DOHH2 (cell line): Measurements from ENCODE around the gene EPDR1.

ENCODE experiments used
- EZH2phosphoT487 ChIP-seq: fragments of 200-600 bp; sonication (generic); IDR thresholded peaks from 2 replicates; pipeline ENCODE4 v1.6.1; 2017; ENCODE audit warnings: borderline replicate concordance, mild to moderate bottlenecking, antibody characterized with exemption, low read length, moderate library complexity, mixed read lengths
- TF ChIP-seq, protein P1 (sequence below): fragments of 200-600 bp; sonication (generic); IDR thresholded peaks from one replicate; pipeline ENCODE4 v1.5.1; 2014; ENCODE audit warnings: antibody characterized with exemption, mild to moderate bottlenecking, low read depth, low read length; ENCODE audit not compliant: poor library complexity, severe bottlenecking

DNA sequence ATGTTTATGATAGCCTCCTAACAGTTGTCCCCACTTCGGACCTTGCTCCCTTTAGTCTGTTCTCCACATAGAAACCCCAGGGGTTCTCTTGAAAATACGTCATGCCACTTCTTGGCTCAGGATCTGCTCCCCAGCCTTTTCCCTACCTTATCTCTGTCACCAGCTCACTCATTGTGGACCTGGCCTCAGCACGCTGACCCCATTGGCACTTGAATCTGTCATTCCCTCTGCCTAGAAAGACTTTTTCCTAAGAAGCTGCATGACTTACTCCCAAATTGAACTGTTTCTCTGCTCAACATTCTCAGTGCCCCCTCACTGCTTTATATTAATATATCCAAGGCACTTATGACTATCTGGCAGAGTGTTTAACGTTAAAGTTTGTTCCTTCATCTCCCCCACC, 8.4 kb downstream of the EPDR1 start:
- TF ChIP-seq, protein P1, sequence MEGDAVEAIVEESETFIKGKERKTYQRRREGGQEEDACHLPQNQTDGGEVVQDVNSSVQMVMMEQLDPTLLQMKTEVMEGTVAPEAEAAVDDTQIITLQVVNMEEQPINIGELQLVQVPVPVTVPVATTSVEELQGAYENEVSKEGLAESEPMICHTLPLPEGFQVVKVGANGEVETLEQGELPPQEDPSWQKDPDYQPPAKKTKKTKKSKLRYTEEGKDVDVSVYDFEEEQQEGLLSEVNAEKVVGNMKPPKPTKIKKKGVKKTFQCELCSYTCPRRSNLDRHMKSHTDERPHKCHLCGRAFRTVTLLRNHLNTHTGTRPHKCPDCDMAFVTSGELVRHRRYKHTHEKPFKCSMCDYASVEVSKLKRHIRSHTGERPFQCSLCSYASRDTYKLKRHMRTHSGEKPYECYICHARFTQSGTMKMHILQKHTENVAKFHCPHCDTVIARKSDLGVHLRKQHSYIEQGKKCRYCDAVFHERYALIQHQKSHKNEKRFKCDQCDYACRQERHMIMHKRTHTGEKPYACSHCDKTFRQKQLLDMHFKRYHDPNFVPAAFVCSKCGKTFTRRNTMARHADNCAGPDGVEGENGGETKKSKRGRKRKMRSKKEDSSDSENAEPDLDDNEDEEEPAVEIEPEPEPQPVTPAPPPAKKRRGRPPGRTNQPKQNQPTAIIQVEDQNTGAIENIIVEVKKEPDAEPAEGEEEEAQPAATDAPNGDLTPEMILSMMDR, result no peak
- no peak for TF ChIP-seq EZH2phosphoT487
